ENCODE measurements around the gene PRAF2.

Gene PRAF2

GRCh38 chrX:49071877-49072711 lies 1.7 kb downstream of the PRAF2 start:
- DNase-seq, result no peak

- no peak for DNase-seq
Observed at GRCh38 chrX:49070988-49071387, 2.8 kb downstream of the PRAF2 start.

- no peak for DNase-seq
Observed at GRCh38 chrX:49069038-49069437, 4.8 kb downstream of the PRAF2 start.

- DNase-seq, result no peak
Observed at GRCh38 chrX:49067285-49068120, 6.3 kb downstream of the PRAF2 start.

GRCh38 chrX:49066690-49067089 lies 7.1 kb downstream of the PRAF2 start:
- no peak for DNase-seq

GRCh38 chrX:49066278-49066677 lies 7.5 kb downstream of the PRAF2 start:
- DNase-seq, result no peak

- no peak for DNase-seq
Observed at GRCh38 chrX:49064735-49065134, 9.1 kb downstream of the PRAF2 start.

- no peak for DNase-seq
Observed at GRCh38 chrX:49064303-49064702, 9.5 kb downstream of the PRAF2 start.

GRCh38 chrX:49063715-49064114 lies 10.1 kb downstream of the PRAF2 start:
- no peak for DNase-seq

DNA sequence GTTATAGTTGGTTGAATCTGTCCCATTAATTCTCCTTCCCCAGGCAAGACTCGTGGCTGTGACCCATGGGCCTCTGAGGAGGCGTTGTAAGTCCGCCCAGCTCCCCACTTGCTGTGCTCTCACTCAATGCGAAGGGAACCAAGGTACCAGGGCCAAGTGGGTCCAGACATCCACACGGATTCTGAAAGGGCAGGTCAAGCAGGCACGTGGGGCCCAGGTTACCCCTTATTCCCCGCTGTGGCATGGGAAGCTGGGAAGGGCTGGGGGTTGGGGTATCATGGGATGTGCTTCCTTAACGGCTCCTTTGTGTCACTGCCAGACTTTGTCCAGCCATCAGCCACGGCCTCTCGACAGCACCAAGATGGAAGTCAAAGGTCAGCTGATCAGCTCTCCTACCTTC lies 11.9 kb downstream of the PRAF2 start:
- no peak for DNase-seq

DNA sequence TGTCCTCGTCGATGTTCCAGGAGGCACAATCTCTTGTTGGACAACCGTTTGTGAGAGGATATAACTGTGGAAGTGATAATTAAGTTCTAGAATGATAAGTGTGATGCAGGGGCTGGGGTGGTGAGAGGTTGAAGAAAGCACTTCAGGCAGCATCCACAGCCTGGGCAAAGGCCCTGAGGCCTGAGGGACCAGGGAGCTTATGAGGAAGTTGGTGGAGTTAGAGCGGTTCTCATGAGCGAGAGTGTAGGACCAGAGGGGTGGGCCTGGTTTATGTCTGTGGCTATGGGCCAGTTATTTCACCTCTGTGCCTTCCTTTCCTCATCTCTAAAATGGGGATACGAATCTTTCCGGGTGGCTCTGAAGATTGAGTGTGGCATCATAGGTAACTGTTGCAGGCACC lies 12.3 kb downstream of the PRAF2 start:
- DNase-seq, result no peak

DNA sequence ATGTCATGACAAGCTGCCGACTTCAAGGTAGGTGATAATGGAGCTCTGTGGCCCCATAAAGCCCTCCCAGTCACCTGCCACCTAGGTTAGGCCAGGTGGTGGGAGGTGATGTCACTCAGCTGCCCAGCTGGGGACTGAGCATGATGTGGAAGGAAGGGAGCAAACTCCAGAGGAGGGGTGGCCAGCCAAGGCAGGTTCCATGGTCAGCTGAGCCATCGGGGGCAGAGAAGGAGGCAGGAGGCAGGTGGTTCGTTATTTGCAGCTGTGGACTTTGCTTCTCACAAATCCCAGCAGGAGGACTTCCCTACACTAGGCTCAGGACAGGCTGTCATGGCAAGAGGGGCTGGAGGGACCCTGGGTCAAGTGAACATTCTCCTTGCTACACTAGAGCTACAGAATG lies 12.9 kb downstream of the PRAF2 start:
- no peak for DNase-seq

DNA sequence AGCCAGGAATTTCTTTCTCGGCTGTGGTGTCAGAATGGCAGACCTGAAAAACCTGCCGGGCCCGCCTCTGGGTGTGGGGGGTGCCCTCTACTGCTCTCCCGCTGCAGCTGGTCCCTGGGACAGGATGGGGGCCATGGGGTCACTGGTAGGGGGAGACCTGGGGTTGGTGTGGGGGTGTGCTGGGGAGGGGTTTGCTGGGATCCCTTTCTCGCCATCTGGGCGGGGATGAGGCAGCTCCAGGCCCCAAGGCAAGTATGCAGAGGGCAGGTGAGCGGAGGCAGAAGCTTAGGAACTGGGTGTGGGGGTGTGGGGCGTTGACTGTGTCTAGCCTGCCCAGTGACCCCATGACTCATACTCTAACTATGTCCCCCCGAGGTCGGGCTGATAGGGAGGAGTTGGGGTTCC lies 14.1 kb downstream of the PRAF2 start:
- no peak for DNase-seq

GRCh38 chrX:49059201-49059600 lies 14.6 kb downstream of the PRAF2 start:
- DNase-seq, result no peak

- no peak for DNase-seq
Observed at GRCh38 chrX:49058794-49059193, 15.0 kb downstream of the PRAF2 start, which contains the start of gene CCDC120. Gene CCDC120, plus strand, starts transcription at chrX:49058999. Its CDS starts 3,043 bp downstream, at chrX:49062042.

DNA sequence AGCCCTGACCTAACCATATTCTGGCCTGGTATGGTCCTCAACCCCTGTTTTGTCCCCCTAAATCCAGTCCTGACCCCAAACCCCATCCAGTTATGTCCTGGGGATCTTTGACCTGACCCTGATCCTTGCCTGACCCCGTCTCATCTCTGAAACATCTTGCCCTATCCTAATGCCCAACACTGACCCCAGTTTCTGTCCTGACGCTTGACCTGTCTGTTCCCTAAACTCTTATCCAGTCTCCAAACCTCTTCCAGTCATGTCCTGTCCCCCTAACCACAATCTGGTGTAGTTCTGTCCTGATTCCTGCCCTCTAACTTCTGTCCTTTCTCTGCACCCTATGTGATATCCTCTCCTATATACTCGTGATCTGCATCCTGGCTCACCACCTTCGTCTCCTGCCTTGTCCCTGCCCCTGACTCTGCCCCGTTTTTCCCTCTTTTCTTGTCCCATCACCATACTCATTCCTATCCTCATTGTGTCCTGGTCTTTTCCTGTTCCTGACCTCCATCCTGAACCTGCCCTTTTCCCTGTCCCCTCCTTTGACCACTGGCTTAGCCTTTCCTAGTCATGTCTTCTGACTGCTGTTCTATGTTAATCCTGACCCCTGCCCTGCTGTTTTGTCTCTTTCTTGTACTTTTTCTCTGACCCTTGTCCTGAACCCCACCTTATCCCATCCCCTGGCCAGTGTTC lies 19.6 kb downstream of the PRAF2 start:
- no peak for DNase-seq

- DNase-seq, result no peak
Observed at GRCh38 chrX:49053223-49054072, 20.4 kb downstream of the PRAF2 start.

DNA sequence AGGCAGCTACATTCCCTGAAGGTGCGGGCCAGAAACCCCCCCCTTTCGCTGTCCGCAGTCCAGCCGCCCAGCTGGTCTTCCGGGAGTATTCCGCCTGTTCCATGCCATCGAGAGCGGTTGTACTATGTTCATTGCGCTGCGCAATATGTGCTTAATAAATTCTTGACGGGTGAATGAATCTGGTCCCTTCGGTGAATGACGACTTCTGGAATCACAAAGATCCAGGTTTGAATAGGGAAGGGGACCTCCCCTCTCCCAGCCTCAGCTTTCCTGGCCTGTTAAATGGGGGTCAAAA lies 29.9 kb downstream of the PRAF2 start:
- DNase-seq, result no peak

DNA sequence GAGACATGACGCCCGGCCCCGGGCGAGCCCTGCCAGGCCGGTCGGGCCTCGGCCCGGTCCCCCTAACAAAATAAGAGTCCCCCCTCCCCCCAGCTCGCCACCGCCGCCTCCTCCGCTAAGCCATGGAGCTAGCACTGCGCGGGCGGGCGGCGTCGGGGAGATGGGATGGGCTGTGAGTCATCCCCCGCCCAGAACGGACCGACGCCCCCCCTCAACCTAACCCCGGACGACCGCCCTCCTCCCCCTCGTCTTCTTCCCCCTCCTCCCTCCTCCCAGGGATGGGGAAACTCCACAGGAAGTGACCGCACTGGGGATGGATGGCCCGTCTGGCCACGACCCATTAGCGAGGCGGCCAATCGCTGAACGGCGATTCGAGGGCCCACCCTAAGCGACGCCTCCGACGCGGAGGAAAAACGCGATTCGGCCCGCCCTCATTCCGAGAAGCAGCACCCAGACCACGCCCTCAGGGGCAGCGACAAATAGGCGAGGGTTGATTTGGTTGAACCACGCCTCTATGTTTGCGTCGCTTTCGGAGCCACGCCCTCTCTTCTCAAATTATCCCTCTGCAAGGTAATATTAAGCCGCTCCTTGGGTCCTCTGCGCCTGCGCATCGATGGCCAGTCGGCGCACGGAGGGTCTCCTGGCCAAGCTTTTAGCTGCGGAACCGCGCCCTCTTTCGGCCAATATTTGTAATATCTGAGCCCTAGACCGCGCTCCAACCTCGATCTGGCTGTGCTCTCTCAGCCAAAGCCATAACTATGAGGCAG lies 30.4 kb downstream of the PRAF2 start, which contains the start of gene TFE3:
TFE3 (minus strand) TSS at position 138 of the 767 bp plus-strand sequence; CDS start at position 7, 131 bp downstream.
- DNase-seq, result peak; percentile 60

DNA sequence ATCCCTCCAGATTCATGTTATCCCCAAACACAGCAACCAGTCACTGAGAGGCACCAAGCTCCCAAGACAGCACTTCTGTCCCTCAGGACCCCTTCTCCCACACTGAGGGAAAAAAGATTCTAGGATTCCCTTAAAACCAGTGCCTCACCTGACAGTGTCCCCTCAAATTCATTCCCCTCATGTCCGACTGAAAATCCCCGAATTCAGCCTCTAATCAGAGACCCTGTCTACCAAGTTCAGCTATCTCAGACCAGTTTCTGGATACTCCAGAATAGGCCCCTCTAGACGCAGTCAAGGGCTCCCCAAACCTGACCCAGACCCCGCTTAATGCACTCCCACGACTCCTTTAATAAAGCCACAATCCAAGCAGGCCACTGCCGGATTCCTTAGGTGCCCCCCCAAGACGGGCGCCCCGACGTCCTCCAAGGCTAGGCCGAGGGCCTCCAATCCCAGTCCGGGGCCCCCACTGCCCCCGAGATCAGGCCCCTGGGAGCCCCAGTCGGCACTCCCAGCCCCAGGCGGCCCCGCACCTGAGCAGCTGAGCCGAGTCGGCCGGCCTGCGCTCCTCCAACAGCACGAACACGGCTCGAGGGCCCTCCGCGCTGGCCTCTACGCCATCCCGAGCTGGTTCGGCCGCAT lies 31.1 kb downstream of the PRAF2 start:
- no peak for DNase-seq

Data from NCI-H187 treated with DMSO at 0.1 percent for 48 hours (cell line).